GM23338 (cell line): Measurements from ENCODE around the gene GPR183. TPM values are rescaled to one million over a fixed set of nuclear protein-coding genes. Genes with fewer than 3 reads are reported as not detected.

Experiments used
- ATAC-seq: fragments of 200-7000 bp; cut with Tn5 transposase; 3 replicates; pipeline ENCODE4 v1.9.1; 2020
- DNase-seq: peaks from one replicate; pipeline ENCODE4 v3.0.0-alpha.2; 2015; ENCODE audit warnings: low spot score
- H2AFZ ChIP-seq: fragments of 200-600 bp; sonication (generic); 2 replicates; pipeline ENCODE4 v1.8.0; 2016; ENCODE audit warnings: antibody characterized with exemption, mild to moderate bottlenecking, moderate library complexity
- H3F3A ChIP-seq: fragments of 200-600 bp; sonication (generic); replicated peaks from 2 replicates; pipeline ENCODE4 v1.8.0; 2017; ENCODE audit warnings: antibody characterized with exemption, mixed run types, low read depth
- H3K27ac ChIP-seq: fragments of 200-600 bp; sonication (generic); 2 replicates; pipeline ENCODE4 v1.6.1; 2016; ENCODE audit warnings: low read depth
- H3K27me3 ChIP-seq: fragments of 200-600 bp; sonication (generic); 2 replicates; pipeline ENCODE4 v1.8.0; 2016; ENCODE audit warnings: mild to moderate bottlenecking, mixed run types, moderate library complexity; ENCODE audit not compliant: insufficient read depth
- H3K36me3 ChIP-seq: fragments of 200-600 bp; sonication (generic); 2 replicates; pipeline ENCODE4 v1.8.0; 2016; ENCODE audit warnings: mild to moderate bottlenecking; ENCODE audit not compliant: insufficient read depth
- H3K4me1 ChIP-seq: fragments of 200-600 bp; sonication (generic); 2 replicates; pipeline ENCODE4 v1.8.0; 2016; ENCODE audit warnings: mild to moderate bottlenecking, moderate library complexity; ENCODE audit not compliant: insufficient read depth
- H3K4me2 ChIP-seq: fragments of 200-600 bp; sonication (generic); 2 replicates; pipeline ENCODE4 v1.7.1; 2017; ENCODE audit warnings: mixed run types
- H3K4me3 ChIP-seq: fragments of 200-600 bp; sonication (generic); 2 replicates; pipeline ENCODE4 v1.6.1; 2016; ENCODE audit warnings: mixed run types
- H3K79me2 ChIP-seq: fragments of 200-600 bp; sonication (generic); replicated peaks from 2 replicates; pipeline ENCODE4 v1.8.0; 2017; ENCODE audit warnings: mild to moderate bottlenecking; ENCODE audit not compliant: insufficient read depth
- H3K9me2 ChIP-seq: fragments of 200-600 bp; sonication (generic); 2 replicates; pipeline ENCODE4 v1.8.0; 2017; ENCODE audit not compliant: insufficient read depth
- H4K20me1 ChIP-seq: fragments of 200-600 bp; sonication (generic); replicated peaks from 2 replicates; pipeline ENCODE4 v1.8.0; 2017; ENCODE audit warnings: mild to moderate bottlenecking; ENCODE audit not compliant: insufficient read depth
- H3K27ac Mint-ChIP-seq: 2 replicates; pipeline ENCODE4 v1.8.0; 2020; ENCODE audit warnings: inconsistent platforms, mild to moderate bottlenecking, moderate library complexity, mixed read lengths
- H3K27me3 Mint-ChIP-seq: 3 replicates; pipeline ENCODE4 v1.8.0; 2022; ENCODE audit warnings: low read depth, mild to moderate bottlenecking, moderate library complexity, mixed read lengths, inconsistent platforms; ENCODE audit not compliant: insufficient read depth, poor library complexity
- H3K36me3 Mint-ChIP-seq: 3 replicates; pipeline ENCODE4 v1.8.0; 2021; ENCODE audit warnings: low read depth, mild to moderate bottlenecking, inconsistent platforms, moderate library complexity, mixed read lengths
- H3K4me1 Mint-ChIP-seq: 3 replicates; pipeline ENCODE4 v1.8.0; 2020; ENCODE audit warnings: mild to moderate bottlenecking, inconsistent platforms, mixed read lengths
- H3K4me3 Mint-ChIP-seq: 3 replicates; pipeline ENCODE4 v1.8.0; 2021; ENCODE audit warnings: moderate library complexity, mild to moderate bottlenecking, inconsistent platforms, mixed read lengths
- H3K9me3 Mint-ChIP-seq: 3 replicates; pipeline ENCODE4 v1.8.0; 2020; ENCODE audit warnings: moderate library complexity, mild to moderate bottlenecking, inconsistent platforms, mixed read lengths
- CTCF ChIP-seq, 2 experiments: fragments of 200-600 bp in 1 of 2; sonication (generic) in 1 of 2; conservative IDR thresholded peaks; 2 replicates each; pipeline versions ENCODE4 v1.5.1 to v1.6.1; 2016 to 2017; ENCODE audit warnings: antibody characterized with exemption in 2 of 2, low read depth in 2 of 2, mild to moderate bottlenecking in 2 of 2, moderate library complexity in 1 of 2
- ETS1 ChIP-seq: IDR thresholded peaks from 2 replicates; pipeline ENCODE4 v1.6.1; 2016; ENCODE audit warnings: antibody characterized with exemption
- EZH2 ChIP-seq: fragments of 200-600 bp; sonication (generic); IDR thresholded peaks from one replicate; pipeline ENCODE4 v1.8.0; 2017; ENCODE audit warnings: antibody characterized with exemption, mild to moderate bottlenecking, low read depth; ENCODE audit not compliant: unreplicated experiment
- NANOG ChIP-seq: IDR thresholded peaks from 2 replicates; pipeline ENCODE4 v1.6.1; 2016; ENCODE audit warnings: antibody characterized with exemption, borderline replicate concordance
- ZNF114 ChIP-seq: fragments of 250-450 bp; sonication (Bioruptor Pico); IDR thresholded peaks from 2 replicates; pipeline ENCODE4 v1.5.0; 2020; ENCODE audit warnings: mild to moderate bottlenecking, moderate library complexity
- ZNF331 ChIP-seq: fragments of 250-450 bp; sonication (Bioruptor Pico); IDR thresholded peaks from 2 replicates; pipeline ENCODE4 v1.5.0; 2020; ENCODE audit warnings: low read depth, mild to moderate bottlenecking, moderate library complexity
- ZNF462 ChIP-seq: fragments of 250-450 bp; sonication (Bioruptor Pico); IDR thresholded peaks from 2 replicates; pipeline ENCODE4 v1.5.0; 2020; ENCODE audit warnings: mild to moderate bottlenecking, moderate library complexity
- polyA plus RNA-seq: library from polyadenylated mRNA; unstranded; fragments of >200 nt; fragmentation: Nextera tagmentation; extraction: Ambion mirVana; gene quantifications from 2 replicates; pipeline ENCODE4 v1.2.1, GENCODE V29; 2016
- total RNA-seq: library from RNA; depleted of rRNA; stranded (reverse); fragments of >200 nt; shearing (Covaris generic); gene quantifications from 2 replicates; pipeline ENCODE4 v1.2.3, GENCODE V29; 2014

GPR183 gene
- total and polyA plus RNA-seq, 2 experiments from 2014 or later = 0.78 TPM; not detected in 1

GRCh38 chr13:99294958-99295357, 12.2 kb downstream of the GPR183 start:
- H3F3A ChIP-seq = no peaks in the 10 kb centered on the region
- Mint-ChIP-seq H3K27me3 (no peaks in the 10 kb centered on the region), H3K4me1 (peaks cover 8% of the 10 kb centered on the region), H3K4me3 (no peak overlapping the region), H3K9me3 (no peaks in the 10 kb centered on the region), H3K36me3 (no peaks in the 10 kb centered on the region), H3K27ac (no peak overlapping the region)
- H3K9me2 ChIP-seq = no peaks in the 10 kb centered on the region
- H2AFZ ChIP-seq = no peak overlapping the region
- DNase-seq (no peak), ATAC-seq (no peak)
- no peaks in the 10 kb centered on the region for H3K4me1 ChIP-seq
- peaks cover 6% of the 10 kb centered on the region; the same call in 1 of the 2 replicates for H4K20me1 ChIP-seq
- H3K36me3 ChIP-seq = no peaks in the 10 kb centered on the region
- H3K4me3 ChIP-seq = no peak overlapping the region
- 0 out of 2 replicates have a peak, but pooled peaks cover 3% of the 10 kb centered on the region for H3K79me2 ChIP-seq
- no peak overlapping the region for H3K4me2 ChIP-seq
- no peak overlapping the region for H3K27ac ChIP-seq
- TF ChIP-seq EZH2 (no peak), ZNF462 (CRISPR knock-in tag) (no peak), ETS1 (no peak), CTCF (conservative IDR thresholded peaks at IDR 0.05; ENCODE audit: low read depth in 2 of 2) (no peak), NANOG (no peak), ZNF114 (CRISPR knock-in tag) (no peak), ZNF331 (CRISPR knock-in tag) (no peak)
- no peaks in the 10 kb centered on the region for H3K27me3 ChIP-seq
